ENCODE measurements around the gene POLD4. TPM values are rescaled to one million over a fixed set of nuclear protein-coding genes. Genes with fewer than 3 reads are reported as not detected.

POLD4 gene
- total RNA-seq, 1 experiment from 2014 or later: 78.7 TPM

GRCh38 chr11:67309661-67310061 is 43.7 kb downstream of the POLD4 start:
- H3K27me3 ChIP-seq (ENCODE audit: control insufficient read depth, insufficient read depth, low read length): no peaks in the 10 kb centered on the region
- no peaks in the 10 kb centered on the region for H3K36me3 ChIP-seq (ENCODE audit: control insufficient read depth, insufficient read depth, low read length)
- CTCF ChIA-PET: interaction anchor here (0.6 kb wide), 1 partner anchor 1032 kb away, joined by 3 read pairs; no protein-coding TSS in a partner anchor
- no peaks in the 10 kb centered on the region for H3K9me3 ChIP-seq (ENCODE audit: control insufficient read depth, insufficient read depth, low read depth, low read length)
- no peak for TF ChIP-seq TCF7L2 (IDR thresholded peaks at IDR 0.05; ENCODE audit: low read depth, low read length)
- no peak for TF ChIP-seq SIN3A (IDR thresholded peaks at IDR 0.05; ENCODE audit: borderline replicate concordance, insufficient read depth, low read depth, low read length)
- TF ChIP-seq POLR2AphosphoS5 (IDR thresholded peaks at IDR 0.05; ENCODE audit: low read depth, low read length): no peak
- no peak for TF ChIP-seq REST (IDR thresholded peaks at IDR 0.05; ENCODE audit: insufficient read depth in 1 of 2, low read depth in 2 of 2, low read length in 1 of 2)
- no peak for TF ChIP-seq CTCF (IDR thresholded peaks at IDR 0.05)
- in situ Hi-C loops (cut with HindIII; ENCODE audit: low pct_unique_long_range_greater_than_20kb, low sequenced_read_pairs): no loop called here
- H3K4me1 ChIP-seq (ENCODE audit: control insufficient read depth, insufficient read depth, low read length): peaks cover 3% of the 10 kb centered on the region
- no peak overlapping the region for H3K27ac ChIP-seq (ENCODE audit: low read length)
- POLR2A ChIA-PET: no interaction called here
- DNase-seq (ENCODE audit: low read depth, low spot score) (no peak), ATAC-seq (no peak)
- intact Hi-C loops (cut with micrococcal nuclease; ENCODE audit: unreplicated experiment): loop anchor here (10.0 kb wide), 1 partner anchor 215 kb away; no protein-coding TSS in a partner anchor
- BruUV-seq (replicated peaks): no TSS peak
- no peak overlapping the region for H3K4me3 ChIP-seq (ENCODE audit: low read depth in 2 of 2, low read length in 2 of 2)

GRCh38 chr11:67309166-67309565 is 44.2 kb downstream of the POLD4 start:
- ATAC-seq (no peak), DNase-seq (ENCODE audit: low read depth, low spot score) (no peak)
- no TSS peak for BruUV-seq (replicated peaks)
- H3K27me3 ChIP-seq (ENCODE audit: control insufficient read depth, insufficient read depth, low read length): no peaks in the 10 kb centered on the region
- H3K4me3 ChIP-seq (ENCODE audit: low read depth in 2 of 2, low read length in 2 of 2): no peak overlapping the region
- intact Hi-C loops (cut with micrococcal nuclease; ENCODE audit: unreplicated experiment) (no loop called here), in situ Hi-C loops (cut with HindIII; ENCODE audit: low pct_unique_long_range_greater_than_20kb, low sequenced_read_pairs) (no loop called here)
- ChIA-PET POLR2A (no interaction called here), CTCF (no interaction called here)
- TF ChIP-seq POLR2AphosphoS5 (IDR thresholded peaks at IDR 0.05; ENCODE audit: low read depth, low read length): no peak
- TF ChIP-seq REST (IDR thresholded peaks at IDR 0.05; ENCODE audit: insufficient read depth in 1 of 2, low read depth in 2 of 2, low read length in 1 of 2): no peak
- no peak for TF ChIP-seq TCF7L2 (IDR thresholded peaks at IDR 0.05; ENCODE audit: low read depth, low read length)
- no peak for TF ChIP-seq CTCF (IDR thresholded peaks at IDR 0.05)
- no peak for TF ChIP-seq SIN3A (IDR thresholded peaks at IDR 0.05; ENCODE audit: borderline replicate concordance, insufficient read depth, low read depth, low read length)
- H3K9me3 ChIP-seq (ENCODE audit: control insufficient read depth, insufficient read depth, low read depth, low read length): no peaks in the 10 kb centered on the region
- peaks cover 8% of the 10 kb centered on the region for H3K4me1 ChIP-seq (ENCODE audit: control insufficient read depth, insufficient read depth, low read length)
- no peak overlapping the region for H3K27ac ChIP-seq (ENCODE audit: low read length)
- no peaks in the 10 kb centered on the region; the same call in 1 of the 2 replicates for H3K36me3 ChIP-seq (ENCODE audit: control insufficient read depth, insufficient read depth, low read length)
